Measurements from ENCODE around the gene F12.

The F12 gene

DNA sequence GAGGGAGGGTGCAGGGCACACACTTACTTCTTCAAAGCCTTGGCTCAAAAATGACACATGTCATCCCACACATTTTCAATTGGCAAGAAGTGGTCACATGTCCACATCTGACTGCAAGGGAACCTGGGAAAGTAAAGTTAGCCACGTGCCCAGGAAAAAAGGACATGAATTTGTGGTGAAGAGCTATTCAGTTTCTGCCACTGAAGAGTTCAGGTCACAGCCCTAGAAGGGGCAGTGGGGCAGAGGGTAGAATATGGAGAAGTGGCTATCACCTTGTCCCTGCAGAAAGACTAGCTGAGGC is 53.5 kb downstream of the F12 start:
- TF ChIP-seq POLR2A (IDR thresholded peaks at IDR 0.05; ENCODE audit: extremely low read depth, insufficient read length) (no peak), MYC (IDR thresholded peaks at IDR 0.05; ENCODE audit: low read depth, low read length) (no peak)
- TF ChIP-seq, protein P1, sequence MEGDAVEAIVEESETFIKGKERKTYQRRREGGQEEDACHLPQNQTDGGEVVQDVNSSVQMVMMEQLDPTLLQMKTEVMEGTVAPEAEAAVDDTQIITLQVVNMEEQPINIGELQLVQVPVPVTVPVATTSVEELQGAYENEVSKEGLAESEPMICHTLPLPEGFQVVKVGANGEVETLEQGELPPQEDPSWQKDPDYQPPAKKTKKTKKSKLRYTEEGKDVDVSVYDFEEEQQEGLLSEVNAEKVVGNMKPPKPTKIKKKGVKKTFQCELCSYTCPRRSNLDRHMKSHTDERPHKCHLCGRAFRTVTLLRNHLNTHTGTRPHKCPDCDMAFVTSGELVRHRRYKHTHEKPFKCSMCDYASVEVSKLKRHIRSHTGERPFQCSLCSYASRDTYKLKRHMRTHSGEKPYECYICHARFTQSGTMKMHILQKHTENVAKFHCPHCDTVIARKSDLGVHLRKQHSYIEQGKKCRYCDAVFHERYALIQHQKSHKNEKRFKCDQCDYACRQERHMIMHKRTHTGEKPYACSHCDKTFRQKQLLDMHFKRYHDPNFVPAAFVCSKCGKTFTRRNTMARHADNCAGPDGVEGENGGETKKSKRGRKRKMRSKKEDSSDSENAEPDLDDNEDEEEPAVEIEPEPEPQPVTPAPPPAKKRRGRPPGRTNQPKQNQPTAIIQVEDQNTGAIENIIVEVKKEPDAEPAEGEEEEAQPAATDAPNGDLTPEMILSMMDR (IDR thresholded peaks at IDR 0.05; ENCODE audit: low read depth, low read length): no peak
- TF ChIP-seq, protein P2, sequence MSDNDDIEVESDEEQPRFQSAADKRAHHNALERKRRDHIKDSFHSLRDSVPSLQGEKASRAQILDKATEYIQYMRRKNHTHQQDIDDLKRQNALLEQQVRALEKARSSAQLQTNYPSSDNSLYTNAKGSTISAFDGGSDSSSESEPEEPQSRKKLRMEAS (IDR thresholded peaks at IDR 0.05; ENCODE audit: low read depth, low read length): peak; percentile 87
- no peak overlapping the region for H3K4me3 ChIP-seq (ENCODE audit: low read depth, low read length)
- DNase-seq (ENCODE audit: low read depth): peak; percentile 56

DNA sequence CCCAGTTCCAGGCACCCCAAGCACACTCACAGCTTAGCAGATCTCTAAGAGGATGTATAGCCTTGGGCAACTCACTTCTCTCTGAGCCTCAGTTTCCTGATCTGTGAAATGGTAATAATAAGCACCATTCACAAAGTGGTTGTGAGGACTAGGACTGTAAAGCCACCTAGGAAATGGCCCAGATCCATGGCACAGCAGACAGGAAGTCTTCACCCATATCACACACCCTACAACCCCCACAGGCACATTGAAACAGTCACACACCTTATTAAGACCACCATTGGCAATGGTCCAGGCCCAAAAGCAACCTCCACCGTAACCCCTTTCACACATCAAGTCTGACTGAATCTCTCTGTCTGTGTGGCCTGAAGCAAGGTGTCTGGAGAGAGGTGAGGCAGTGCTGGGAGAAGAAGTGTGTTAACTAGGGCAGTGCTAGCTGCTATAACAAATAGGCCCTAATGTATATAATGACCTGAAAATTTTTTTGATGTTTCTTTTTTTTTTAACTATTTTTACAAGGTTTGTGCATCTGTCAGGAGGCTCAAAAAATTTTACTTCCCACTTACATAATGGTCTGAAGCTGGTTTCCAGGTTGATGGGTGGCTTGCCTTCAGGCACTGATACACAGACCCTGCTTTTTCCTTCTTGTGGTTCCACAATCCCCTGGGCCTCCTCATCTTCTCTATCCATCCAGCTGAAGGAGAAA is 54.0 kb downstream of the F12 start:
- no peak for DNase-seq (ENCODE audit: low read depth)
- TF ChIP-seq POLR2A (IDR thresholded peaks at IDR 0.05; ENCODE audit: extremely low read depth, insufficient read length) (no peak), MYC (IDR thresholded peaks at IDR 0.05; ENCODE audit: low read depth, low read length) (no peak)
- TF ChIP-seq, protein P2 (IDR thresholded peaks at IDR 0.05; ENCODE audit: low read depth, low read length): no peak
- TF ChIP-seq, protein P1 (IDR thresholded peaks at IDR 0.05; ENCODE audit: low read depth, low read length): no peak
- no peak overlapping the region for H3K4me3 ChIP-seq (ENCODE audit: low read depth, low read length)

DNA sequence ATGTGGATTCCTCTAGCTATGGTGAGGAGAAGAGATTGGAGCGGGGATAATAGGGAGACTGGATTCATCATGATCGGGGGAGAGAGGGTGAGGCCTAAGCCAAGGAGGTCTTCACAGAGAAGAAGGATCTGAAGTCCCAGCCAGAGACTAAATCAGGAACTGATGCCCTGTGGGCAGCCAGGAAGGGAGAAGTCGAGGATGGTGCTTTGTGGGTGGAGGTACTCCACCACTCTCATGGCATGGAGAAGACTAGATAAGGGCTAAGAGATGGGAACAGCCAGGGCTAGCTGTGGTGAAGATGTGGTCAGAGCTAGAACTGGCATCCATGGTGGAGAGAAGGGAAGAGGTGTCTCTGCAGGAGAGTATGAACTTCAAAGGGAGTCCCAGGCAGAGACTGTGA is 54.7 kb downstream of the F12 start:
- DNase-seq (ENCODE audit: low read depth): no peak
- TF ChIP-seq MYC (IDR thresholded peaks at IDR 0.05; ENCODE audit: low read depth, low read length) (no peak), POLR2A (IDR thresholded peaks at IDR 0.05; ENCODE audit: extremely low read depth, insufficient read length) (no peak)
- TF ChIP-seq, protein P1 (IDR thresholded peaks at IDR 0.05; ENCODE audit: low read depth, low read length): no peak
- TF ChIP-seq, protein P2 (IDR thresholded peaks at IDR 0.05; ENCODE audit: low read depth, low read length): no peak
- no peak overlapping the region for H3K4me3 ChIP-seq (ENCODE audit: low read depth, low read length)

DNA sequence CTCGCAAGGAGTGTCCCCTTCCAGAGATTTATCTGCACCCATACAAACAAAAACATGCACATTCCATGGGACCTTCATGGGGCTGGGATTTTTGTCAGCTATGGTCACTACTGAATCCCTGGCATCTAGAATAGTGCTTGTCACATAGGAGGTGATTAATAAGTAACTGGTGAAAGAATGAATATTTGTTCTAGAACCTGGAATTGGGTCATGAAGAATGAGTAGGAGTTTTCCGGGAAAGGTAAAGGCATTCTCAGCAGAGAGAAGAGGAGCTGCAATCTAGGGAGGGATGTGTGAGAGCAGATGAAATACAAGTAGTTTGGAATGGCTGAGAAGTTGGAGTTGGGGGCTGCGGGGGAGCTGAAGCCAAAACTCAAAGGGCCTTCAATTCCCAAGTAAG is 55.1 kb downstream of the F12 start:
- DNase-seq (ENCODE audit: low read depth): no peak
- H3K4me3 ChIP-seq (ENCODE audit: low read depth, low read length): no peak overlapping the region
- no peak for TF ChIP-seq POLR2A (IDR thresholded peaks at IDR 0.05; ENCODE audit: extremely low read depth, insufficient read length)

DNA sequence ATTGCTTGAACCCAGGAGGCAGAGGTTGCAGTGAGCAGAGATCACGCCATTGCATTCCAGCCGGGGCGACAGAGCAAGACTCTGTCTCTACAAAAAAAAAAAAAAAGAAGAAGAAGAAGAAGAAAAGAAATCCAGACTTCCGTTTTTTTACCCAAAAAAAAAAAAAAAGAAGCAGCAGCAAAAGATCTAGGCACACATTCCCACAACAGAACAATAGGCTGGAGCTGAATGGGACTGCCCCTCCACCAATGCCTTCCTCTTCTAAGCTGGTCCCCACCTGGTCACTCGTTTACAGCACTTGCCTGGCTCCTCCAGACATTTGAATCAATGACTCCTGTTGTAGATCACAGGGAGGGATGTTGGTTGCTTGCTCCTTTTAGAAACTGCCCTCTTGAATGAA is 56.3 kb downstream of the F12 start:
- no peak overlapping the region for H3K4me3 ChIP-seq (ENCODE audit: low read depth, low read length)
- no peak for TF ChIP-seq POLR2A (IDR thresholded peaks at IDR 0.05; ENCODE audit: extremely low read depth, insufficient read length)
- TF ChIP-seq MYC (IDR thresholded peaks at IDR 0.05; ENCODE audit: low read depth, low read length): no peak
- TF ChIP-seq, protein P1 (IDR thresholded peaks at IDR 0.05; ENCODE audit: low read depth, low read length): no peak
- TF ChIP-seq, protein P2 (IDR thresholded peaks at IDR 0.05; ENCODE audit: low read depth, low read length): no peak
- DNase-seq (ENCODE audit: low read depth): no peak

Measured in NB4 (cell line).